Globus pallidus (tissue), 1 donor: ENCODE measurements around the gene MLC1.

Experiments
- DNase-seq: peaks from one replicate; pipeline ENCODE4 v3.0.0-alpha.2; 2015; ENCODE audit warnings: low spot score

MLC1 gene

GRCh38 chr22:50058061-50058905 lies 26.9 kb downstream of the MLC1 start, which contains the start of gene TTLL8:
Gene TTLL8 (minus strand): TSS chr22:50058298.
- no peak for DNase-seq

- DNase-seq = no peak
Measured at GRCh38 chr22:50057278-50058060, 27.8 kb downstream of the MLC1 start.

- no peak for DNase-seq
Measured at GRCh38 chr22:50056214-50056972, 28.8 kb downstream of the MLC1 start.

- no peak for DNase-seq
Measured at GRCh38 chr22:50053861-50054260, 31.4 kb downstream of the MLC1 start.

- no peak for DNase-seq
Measured at GRCh38 chr22:50051930-50052329, 33.3 kb downstream of the MLC1 start.

- no peak for DNase-seq
Measured at GRCh38 chr22:50049299-50050195, 35.7 kb downstream of the MLC1 start.

GRCh38 chr22:50048836-50049235 lies 36.4 kb downstream of the MLC1 start:
- no peak for DNase-seq

- no peak for DNase-seq
Measured at GRCh38 chr22:50048061-50048765, 37.0 kb downstream of the MLC1 start.

- no peak for DNase-seq
Measured at GRCh38 chr22:50047346-50047745, 37.9 kb downstream of the MLC1 start.

- DNase-seq = no peak
Measured at GRCh38 chr22:50046481-50047245, 38.6 kb downstream of the MLC1 start.

- DNase-seq = no peak
Measured at GRCh38 chr22:50046019-50046415, 39.2 kb downstream of the MLC1 start.

GRCh38 chr22:50045211-50046018 lies 39.8 kb downstream of the MLC1 start:
- DNase-seq = no peak

- DNase-seq = no peak
Measured at GRCh38 chr22:50044485-50045118, 40.6 kb downstream of the MLC1 start.

GRCh38 chr22:50041361-50042065 lies 43.7 kb downstream of the MLC1 start:
- DNase-seq = no peak

- DNase-seq = no peak
Measured at GRCh38 chr22:50040717-50041116, 44.5 kb downstream of the MLC1 start.

- no peak for DNase-seq
Measured at GRCh38 chr22:50039669-50040443, 45.4 kb downstream of the MLC1 start.
